Esophagus muscularis mucosa (tissue), 4 donors: ENCODE measurements around the gene SND1. TPM values are rescaled to one million over a fixed set of nuclear protein-coding genes. Genes with fewer than 3 reads are reported as not detected.

Experiments used
- DNase-seq: peaks from one replicate; pipeline ENCODE4 v3.0.0-alpha.2; 2017; ENCODE audit errors: extremely low spot score
- H3K27ac ChIP-seq, 4 donors: fragments of 200-600 bp; sonication (generic); replicated peaks in 1 of 4; 1 replicate in 3 of 4; 2 replicates in 1 of 4; pipeline ENCODE4 v1.5.1; 2016 to 2019; ENCODE audit warnings: mild to moderate bottlenecking in 1 of 4
- H3K27me3 ChIP-seq, 4 donors: fragments of 200-600 bp; sonication (generic); one replicate each; pipeline versions ENCODE4 v1.5.1 to v1.6.0; 2016 to 2019
- H3K36me3 ChIP-seq, 4 donors: fragments of 200-600 bp; sonication (generic); one replicate each; pipeline ENCODE4 v1.5.1; 2016 to 2019
- H3K4me1 ChIP-seq, 4 donors: fragments of 200-600 bp; sonication (generic); one replicate each; pipeline ENCODE4 v1.5.1; 2016 to 2019
- H3K4me3 ChIP-seq, 4 donors: fragments of 200-600 bp; sonication (generic); 1 replicate in 2 of 4; 2 replicates in 2 of 4; pipeline ENCODE4 v1.5.1; 2016 to 2019; ENCODE audit warnings: mild to moderate bottlenecking in 4 of 4, moderate library complexity in 1 of 4
- H3K9me3 ChIP-seq, 4 donors: fragments of 200-600 bp; sonication (generic); 1 replicate in 3 of 4; 2 replicates in 1 of 4; pipeline ENCODE4 v1.5.1; 2016 to 2019
- EP300 ChIP-seq: sonication (generic); formaldehyde crosslinking; IDR thresholded peaks from one replicate; pipeline ENCODE4 v1.6.1; 2017; ENCODE audit warnings: antibody characterized with exemption
- POLR2A ChIP-seq: fragments of 450-650 bp; IDR thresholded peaks from one replicate; pipeline ENCODE4 v1.6.1; 2017; ENCODE audit warnings: antibody characterized with exemption, moderate library complexity, mild to moderate bottlenecking, low read depth
- POLR2AphosphoS5 ChIP-seq, 2 donors: sonication (generic); formaldehyde crosslinking; IDR thresholded peaks; one replicate each; pipeline ENCODE4 v1.6.1; 2017; ENCODE audit warnings: antibody characterized with exemption in 2 of 2
- WGBS: methylation state at CpG from one replicate; pipeline ENCODE4 v1.1.5; 2018; 5-methylcytosine and 5-hydroxymethylcytosine counted together
- intact Hi-C: fragments of 100-400 bp; cut with DNase I; formaldehyde crosslinking; loops from one replicate; pipeline ENCODE4 v1.15.1; 2023
- total RNA-seq, 4 donors: library from RNA; depleted of rRNA; stranded (reverse); fragments of >200 nt; gene quantifications; one replicate each; pipeline versions ENCODE4 v1.1.0 to v1.2.1, GENCODE V29; 2016
- TF ChIP-seq, protein P1 (sequence below), 3 experiments: fragments of 200-600 bp in 2 of 3; fragments of 450-650 bp in 1 of 3; sonication (generic) in 2 of 3; IDR thresholded peaks; one replicate each; pipeline ENCODE4 v1.5.1; 2017 to 2019; ENCODE audit warnings: antibody characterized with exemption in 3 of 3, mild to moderate bottlenecking in 2 of 3, moderate library complexity in 1 of 3

Gene SND1
- total RNA-seq, 4 donors from 2014 or later, result 71.4 to 91.2 (median 81.3) TPM

DNA sequence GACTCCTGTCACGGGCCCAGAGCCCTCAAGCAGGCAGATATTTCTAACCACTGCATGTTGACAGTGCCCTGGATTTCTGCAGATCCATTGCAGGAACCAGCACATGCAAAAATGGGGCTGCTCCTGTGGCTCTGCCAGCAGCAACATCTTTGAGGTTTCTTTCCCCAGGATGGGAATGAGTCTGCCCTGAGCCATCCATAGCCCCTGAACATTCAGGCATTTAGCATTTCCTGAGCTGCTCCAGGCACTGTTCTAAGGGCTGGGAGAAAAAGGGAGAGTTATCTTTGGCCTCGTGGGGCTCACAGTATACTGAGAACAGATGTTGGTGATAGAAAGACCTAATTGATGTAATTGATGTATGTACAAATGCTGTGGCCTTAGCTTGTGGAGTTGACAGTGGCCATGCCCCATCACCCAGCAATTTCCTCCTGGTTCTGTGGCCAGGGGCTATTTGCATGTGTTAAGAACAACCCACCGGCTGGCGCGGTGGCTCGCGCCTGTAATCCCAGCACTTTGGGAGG is 445.3 kb downstream of the SND1 start:
- TF ChIP-seq POLR2AphosphoS5 (IDR thresholded peaks at IDR 0.05) (no peak), POLR2A (no peak), EP300 (no peak)
- TF ChIP-seq, protein P1, sequence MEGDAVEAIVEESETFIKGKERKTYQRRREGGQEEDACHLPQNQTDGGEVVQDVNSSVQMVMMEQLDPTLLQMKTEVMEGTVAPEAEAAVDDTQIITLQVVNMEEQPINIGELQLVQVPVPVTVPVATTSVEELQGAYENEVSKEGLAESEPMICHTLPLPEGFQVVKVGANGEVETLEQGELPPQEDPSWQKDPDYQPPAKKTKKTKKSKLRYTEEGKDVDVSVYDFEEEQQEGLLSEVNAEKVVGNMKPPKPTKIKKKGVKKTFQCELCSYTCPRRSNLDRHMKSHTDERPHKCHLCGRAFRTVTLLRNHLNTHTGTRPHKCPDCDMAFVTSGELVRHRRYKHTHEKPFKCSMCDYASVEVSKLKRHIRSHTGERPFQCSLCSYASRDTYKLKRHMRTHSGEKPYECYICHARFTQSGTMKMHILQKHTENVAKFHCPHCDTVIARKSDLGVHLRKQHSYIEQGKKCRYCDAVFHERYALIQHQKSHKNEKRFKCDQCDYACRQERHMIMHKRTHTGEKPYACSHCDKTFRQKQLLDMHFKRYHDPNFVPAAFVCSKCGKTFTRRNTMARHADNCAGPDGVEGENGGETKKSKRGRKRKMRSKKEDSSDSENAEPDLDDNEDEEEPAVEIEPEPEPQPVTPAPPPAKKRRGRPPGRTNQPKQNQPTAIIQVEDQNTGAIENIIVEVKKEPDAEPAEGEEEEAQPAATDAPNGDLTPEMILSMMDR (IDR thresholded peaks at IDR 0.05), result no peak
- Histone ChIP-seq H3K9me3 (no peaks in the 10 kb centered on the region), H3K27me3 (peaks cover 0 to 2% (median 0%) of the 10 kb centered on the region in 4 donors), H3K27ac (no peak overlapping the region), H3K4me1 (no peaks in the 10 kb centered on the region), H3K36me3 (peaks cover 6 to 25% (median 18%) of the 10 kb centered on the region in 4 donors), H3K4me3 (no peak overlapping the region)
- WGBS, result 90% methylated on average over 7 of the region's 7 CpGs
- DNase-seq, result no peak
- intact Hi-C loops, result no loop called here

DNA sequence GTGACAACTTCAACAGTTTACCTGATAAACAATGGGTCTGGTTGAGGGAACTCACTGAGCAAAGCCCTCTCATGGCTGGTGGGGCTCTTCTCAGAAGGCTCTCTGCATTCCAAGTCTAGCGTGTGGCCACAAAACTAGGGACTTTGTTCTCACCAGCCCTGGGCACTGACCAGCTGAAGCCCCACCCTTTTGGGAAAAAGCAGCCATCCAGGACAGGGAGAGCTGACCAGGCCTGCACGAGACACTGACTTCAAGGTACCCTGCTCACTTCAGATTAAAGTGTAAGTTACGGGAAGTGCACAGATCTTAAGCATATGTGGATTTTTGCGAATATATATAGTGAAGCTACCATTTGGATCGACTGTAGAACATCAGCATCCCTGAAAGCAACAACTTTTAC is 446.6 kb downstream of the SND1 start:
- intact Hi-C loops, result no loop called here
- Histone ChIP-seq H3K27ac (no peak overlapping the region), H3K27me3 (peaks cover 0 to 15% (median 0%) of the 10 kb centered on the region in 4 donors), H3K9me3 (no peaks in the 10 kb centered on the region), H3K36me3 (peaks cover 0 to 12% (median 6%) of the 10 kb centered on the region in 4 donors), H3K4me3 (no peak overlapping the region), H3K4me1 (peaks cover 0 to 7% (median 6%) of the 10 kb centered on the region in 4 donors)
- DNase-seq, result no peak
- WGBS, result 95% methylated on average over 5 of the region's 5 CpGs
- TF ChIP-seq POLR2A, result no peak
- no peak for TF ChIP-seq EP300
- TF ChIP-seq, protein P1 (IDR thresholded peaks at IDR 0.05), result no peak
- TF ChIP-seq POLR2AphosphoS5 (IDR thresholded peaks at IDR 0.05), result no peak

DNA sequence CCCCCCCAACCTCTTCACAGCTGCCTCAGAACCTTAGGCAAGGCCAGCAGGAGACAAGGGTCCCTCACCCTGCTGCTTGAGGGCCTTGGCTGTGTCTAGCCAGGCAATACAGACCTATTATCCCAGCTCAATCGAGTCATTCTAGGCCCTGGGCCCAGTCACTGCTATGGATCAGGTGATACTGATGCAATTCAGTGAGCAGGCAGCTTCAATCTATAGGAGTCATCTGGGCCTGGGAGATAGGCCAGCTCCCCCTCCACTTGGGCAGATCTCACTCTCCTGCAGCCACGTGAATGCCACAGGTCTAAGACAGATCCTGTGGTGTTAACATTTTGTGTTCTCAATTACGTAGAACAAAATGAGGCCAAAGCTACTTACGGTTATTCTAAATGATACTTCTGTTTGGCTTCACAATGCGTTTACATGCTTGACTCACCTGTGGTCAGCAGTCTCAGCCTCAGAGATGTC is 447.2 kb downstream of the SND1 start:
- H3K4me3 ChIP-seq, result no peak overlapping the region
- DNase-seq, result no peak
- no peaks in the 10 kb centered on the region for H3K9me3 ChIP-seq
- TF ChIP-seq EP300, result no peak
- no peak for TF ChIP-seq POLR2A
- peaks cover 5 to 13% (median 12%) of the 10 kb centered on the region in 4 donors for H3K4me1 ChIP-seq
- H3K36me3 ChIP-seq, result peaks cover 0 to 9% (median 5%) of the 10 kb centered on the region in 4 donors
- peaks cover 0 to 21% (median 4%) of the 10 kb centered on the region in 4 donors for H3K27me3 ChIP-seq
- intact Hi-C loops, result no loop called here
- no peak overlapping the region for H3K27ac ChIP-seq
- WGBS, result 92% methylated on average over 5 of the region's 5 CpGs

DNA sequence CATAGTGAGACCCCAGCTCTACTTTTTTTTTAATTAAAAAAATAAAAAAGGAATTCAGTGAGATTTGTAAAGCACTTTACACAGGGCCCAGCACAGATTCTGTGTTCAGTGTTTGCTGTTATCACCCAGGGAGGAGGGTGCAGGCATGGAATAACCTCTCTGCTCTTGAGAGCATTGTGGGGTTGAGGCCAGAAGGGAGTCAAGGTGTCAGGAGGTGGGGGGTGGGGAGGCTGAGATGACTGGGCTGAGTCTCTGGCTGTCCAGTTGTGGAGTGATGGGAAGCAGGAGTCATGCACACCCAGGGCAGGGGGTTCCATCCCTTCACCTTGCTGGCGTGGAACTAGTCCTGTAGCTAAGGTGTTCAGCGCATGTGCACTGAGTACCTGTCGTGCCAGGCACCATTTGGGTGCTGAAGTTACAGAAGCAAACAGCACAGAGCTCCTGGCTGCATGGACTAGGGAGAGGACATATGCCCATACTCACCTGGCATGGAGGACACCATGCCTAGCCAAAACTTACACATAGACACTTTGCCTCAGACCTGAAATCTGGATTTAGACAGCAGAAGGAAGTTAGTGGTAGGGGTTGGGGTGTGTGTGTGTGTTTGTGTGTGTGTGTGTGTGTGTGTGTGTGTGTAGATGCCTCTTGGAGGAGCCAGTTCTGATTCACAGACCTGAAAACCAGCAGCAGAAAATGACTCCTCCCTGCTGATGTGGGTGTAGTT is 448.4 kb downstream of the SND1 start:
- Histone ChIP-seq H3K27me3 (peaks cover 0 to 30% (median 5%) of the 10 kb centered on the region in 4 donors), H3K9me3 (no peaks in the 10 kb centered on the region), H3K4me3 (no peak overlapping the region), H3K36me3 (peaks cover 0 to 9% (median 2%) of the 10 kb centered on the region in 4 donors), H3K4me1 (peaks cover 7 to 18% (median 15%) of the 10 kb centered on the region in 4 donors), H3K27ac (no peak overlapping the region)
- DNase-seq, result no peak
- intact Hi-C loops, result no loop called here
- TF ChIP-seq POLR2A (no peak), EP300 (no peak), POLR2AphosphoS5 (IDR thresholded peaks at IDR 0.05) (no peak)
- TF ChIP-seq, protein P1 (IDR thresholded peaks at IDR 0.05), result no peak
- 100% methylated on average over 3 of the region's 3 CpGs for WGBS

DNA sequence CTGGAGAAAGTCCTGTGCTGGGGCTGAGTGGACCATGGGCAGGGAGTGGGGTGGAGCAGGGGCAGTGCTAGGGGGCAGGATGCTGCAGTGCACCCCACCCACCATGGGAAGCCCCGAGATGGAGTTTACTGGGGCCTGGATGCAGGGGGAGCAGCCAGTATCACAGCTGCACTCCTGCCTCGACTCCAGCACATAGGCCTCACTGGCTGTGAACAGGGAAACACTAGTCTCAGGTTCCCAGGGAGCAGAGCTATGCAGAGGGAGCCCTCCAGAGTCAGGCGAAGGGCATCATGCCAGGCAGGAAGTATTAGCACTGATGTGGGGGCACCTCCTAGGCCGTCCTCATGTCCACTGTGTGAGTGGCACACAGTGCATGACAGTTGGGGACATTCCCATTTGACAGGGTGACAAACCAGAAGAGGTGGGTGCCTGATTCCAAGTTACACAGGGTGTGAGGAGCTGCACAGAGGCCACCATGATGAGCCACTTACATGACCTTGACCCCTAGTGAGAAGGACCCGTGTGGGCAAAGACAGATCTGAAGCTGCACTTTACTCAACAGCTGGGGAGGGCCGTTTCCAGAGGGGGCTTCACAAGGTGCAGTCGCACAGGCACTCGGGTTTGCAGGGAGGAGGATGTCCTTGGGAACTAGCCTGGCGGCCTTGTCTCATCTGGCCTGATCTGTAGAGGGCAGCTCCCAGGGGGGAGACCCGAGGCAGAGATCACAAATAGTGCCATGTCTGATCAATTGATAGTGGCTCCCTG is 449.1 kb downstream of the SND1 start:
- TF ChIP-seq, protein P1 (IDR thresholded peaks at IDR 0.05), result no peak
- no peak for TF ChIP-seq POLR2AphosphoS5 (IDR thresholded peaks at IDR 0.05)
- no peak for TF ChIP-seq POLR2A
- no peak for TF ChIP-seq EP300
- intact Hi-C loops, result no loop called here
- 39% methylated on average over 2 of the region's 10 CpGs for WGBS
- H3K4me3 ChIP-seq, result no peak overlapping the region
- H3K27ac ChIP-seq, result no peak overlapping the region
- peaks cover 0 to 1% (median 0%) of the 10 kb centered on the region in 4 donors for H3K36me3 ChIP-seq
- H3K4me1 ChIP-seq, result peaks cover 7 to 18% (median 15%) of the 10 kb centered on the region in 4 donors
- no peak for DNase-seq
- no peaks in the 10 kb centered on the region for H3K9me3 ChIP-seq
- peaks cover 0 to 37% (median 5%) of the 10 kb centered on the region in 4 donors for H3K27me3 ChIP-seq
